ENCODE measurements around the gene STAP2.

STAP2 gene

DNA sequence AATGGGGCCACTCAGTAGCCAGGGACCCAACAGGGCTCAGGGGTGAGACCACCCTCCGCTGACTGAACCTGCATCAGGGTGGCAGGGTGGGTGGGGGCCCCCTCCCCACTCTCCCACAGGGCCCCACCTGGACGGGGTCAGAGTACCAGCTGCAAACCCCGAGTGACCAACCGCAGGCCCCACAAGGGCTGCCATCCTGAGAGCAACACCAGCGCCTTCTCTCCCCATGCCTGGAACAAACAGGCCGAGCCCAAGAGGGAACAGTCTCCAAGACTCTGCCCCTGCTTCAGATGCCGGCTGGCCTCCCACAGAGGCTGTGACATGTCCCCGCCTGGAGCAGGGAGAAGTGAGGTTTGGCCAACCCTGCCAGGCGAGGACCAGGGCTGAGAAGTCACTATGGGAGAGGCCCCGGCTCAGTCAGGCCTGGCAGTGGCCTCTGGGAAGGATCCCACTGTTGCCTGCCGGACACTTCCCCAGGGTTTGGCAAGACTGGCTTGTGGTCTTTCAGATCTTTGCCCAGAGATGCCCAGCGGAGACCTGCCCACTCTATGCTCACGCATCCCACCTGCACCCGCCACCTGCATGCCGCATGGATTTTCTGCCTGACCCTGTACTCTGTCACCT is 31.9 kb upstream of the STAP2 start:
- no peak for DNase-seq

DNA sequence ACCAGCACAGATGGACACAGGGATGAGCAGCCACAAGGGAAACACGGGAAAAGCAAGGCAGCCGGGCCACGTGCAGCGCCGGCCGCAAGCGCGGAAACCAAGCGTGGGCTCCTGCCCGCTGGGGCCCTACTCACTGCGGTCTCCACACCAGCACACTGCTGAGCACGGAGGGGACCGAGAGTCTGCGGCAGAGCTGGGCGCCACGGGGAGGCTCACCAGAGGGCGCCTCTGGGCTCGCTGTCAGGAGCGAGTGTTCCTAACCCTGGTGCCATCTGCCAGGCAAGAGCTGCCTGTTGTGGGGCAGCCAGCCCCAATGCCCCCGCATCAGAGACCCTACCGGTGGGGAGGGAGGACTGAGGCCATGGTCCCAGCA is 31.2 kb upstream of the STAP2 start:
- no peak for DNase-seq

DNA sequence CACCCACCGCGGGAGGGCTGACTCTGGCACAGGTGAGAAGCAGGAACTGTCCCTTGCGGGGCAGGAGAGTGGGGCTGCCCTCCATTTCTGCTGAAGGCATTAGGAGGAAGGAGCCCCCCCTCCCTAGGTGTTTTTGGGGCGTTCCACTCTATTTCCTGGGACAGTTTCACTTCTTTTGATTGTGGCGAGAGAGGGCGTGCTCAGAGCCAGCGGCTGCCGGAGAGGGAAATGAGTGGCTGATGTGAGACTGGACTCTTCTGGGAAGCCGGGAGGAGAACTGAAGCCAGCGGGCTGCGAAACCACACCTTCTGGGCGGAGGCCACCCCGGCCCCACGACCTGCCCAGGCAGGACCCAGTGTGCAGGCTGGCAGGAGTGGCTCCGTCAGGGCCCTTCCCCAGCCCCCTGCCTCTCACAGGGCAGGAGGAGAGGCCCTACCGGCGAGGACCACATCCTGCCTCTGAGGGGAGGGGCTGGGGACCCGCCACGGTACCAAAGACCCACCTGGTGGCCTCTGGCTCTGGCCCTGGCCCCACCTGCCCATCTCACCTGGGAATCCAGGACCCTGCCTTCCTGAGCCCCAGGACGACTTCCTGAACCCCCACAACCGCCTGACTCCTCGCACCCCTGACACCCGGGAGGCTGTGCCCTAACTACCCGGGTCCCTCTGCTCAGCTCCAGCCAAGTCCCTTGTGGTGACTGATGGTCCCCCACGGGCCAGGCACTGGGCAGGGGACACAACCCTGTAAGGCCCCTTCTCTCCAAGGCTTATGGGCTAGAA is 30.7 kb upstream of the STAP2 start:
- DNase-seq, result no peak

DNA sequence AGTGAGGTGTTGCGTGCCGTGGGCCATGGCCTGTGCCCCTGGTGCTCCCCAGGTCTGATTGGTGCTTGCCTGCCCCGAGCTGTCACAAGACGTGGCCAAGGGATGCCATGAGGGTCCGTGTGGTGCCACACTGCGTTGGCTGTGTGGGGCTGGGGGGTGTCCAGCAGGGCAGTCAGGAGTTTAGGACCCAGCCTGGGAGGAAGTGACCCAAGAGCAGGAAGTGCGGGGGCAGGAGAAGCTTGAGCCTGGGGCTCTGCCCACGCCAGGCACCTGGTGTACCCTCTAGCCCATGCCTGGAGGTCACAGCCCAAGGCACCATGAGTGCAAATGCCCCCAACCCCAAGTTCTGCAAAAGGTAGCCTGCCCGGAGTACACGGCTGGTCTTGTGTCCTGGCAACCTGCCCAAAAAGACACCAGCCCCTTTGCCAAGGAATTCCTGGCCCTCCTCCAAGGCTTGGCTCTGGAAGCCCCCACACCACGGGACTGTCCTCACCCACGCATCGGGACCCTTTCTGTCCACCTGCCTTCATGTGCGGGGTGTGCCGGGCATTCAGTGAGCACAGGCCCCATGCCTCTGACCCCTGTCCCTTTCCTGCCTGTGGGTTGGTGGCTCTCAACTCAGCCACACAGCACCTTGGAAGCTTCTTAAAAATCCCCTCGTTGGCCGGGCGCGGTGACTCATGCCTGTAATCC is 29.6 kb upstream of the STAP2 start:
- no peak for DNase-seq

DNA sequence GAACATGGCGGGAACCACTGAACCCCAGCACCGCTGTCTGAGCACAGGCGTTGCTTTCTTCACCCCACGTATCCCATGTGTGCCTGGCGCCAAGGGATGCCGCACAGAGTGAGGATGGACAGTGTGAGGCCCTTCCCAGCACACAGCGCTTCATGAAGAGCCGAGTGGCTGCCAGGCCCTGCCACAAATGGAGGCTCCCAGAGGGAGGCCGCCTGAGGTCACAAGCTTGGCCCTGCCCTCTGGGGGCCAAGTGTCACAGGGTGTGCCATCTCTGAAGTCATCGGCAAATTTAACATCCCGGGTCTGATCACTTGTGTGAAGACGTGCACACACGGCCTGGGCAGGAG is 29.1 kb upstream of the STAP2 start:
- DNase-seq, result no peak

DNA sequence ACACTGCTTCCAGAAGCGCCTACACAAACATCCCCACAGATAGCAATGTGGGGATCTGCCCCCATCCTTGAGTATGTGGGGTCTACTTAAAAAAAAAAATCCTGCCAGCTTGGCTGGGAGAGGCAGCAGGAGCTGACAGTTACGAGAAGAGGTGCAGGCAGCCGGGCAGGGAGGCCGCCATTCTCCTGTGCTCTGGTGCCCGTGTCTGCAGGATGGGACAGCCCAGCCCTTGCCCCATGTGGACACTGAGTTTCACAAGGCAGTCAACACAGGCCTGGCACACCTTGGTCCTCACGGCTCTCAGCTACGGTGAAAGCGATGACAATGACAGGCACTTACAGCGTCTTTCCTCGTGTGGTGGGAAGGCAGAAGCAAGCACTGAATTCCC is 28.7 kb upstream of the STAP2 start:
- no peak for DNase-seq

DNA sequence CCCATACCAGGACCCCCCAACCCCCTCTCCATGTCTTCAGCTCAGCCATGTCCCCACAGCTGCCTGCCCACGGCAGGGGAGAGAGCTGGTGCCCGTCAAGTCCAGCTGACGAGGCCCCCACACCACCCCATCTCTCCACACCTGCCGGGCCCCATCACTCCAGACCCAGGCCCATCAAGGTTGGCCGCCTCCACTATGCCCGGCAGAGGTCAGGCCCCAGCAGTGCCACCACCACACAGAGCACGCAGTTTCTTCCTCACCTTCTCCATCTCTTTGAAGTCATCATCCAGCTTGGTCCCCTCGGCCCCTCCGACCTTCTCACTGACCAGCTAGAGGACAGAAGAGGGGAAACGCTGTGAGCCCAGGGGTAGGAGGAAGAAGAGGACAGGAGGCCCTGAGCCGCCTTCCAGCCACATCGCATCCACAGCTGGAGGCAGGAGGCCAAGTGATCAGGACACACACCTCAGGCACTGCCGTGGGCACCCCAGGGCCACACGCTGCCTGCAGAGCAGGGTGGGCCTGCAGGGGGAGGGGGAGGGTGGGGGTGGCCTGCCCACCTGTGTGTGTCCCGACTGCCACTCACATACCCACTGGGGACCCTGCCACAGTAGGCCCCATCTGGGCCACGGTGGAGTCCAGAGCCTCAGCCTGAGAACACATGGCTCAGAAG is 28.2 kb upstream of the STAP2 start:
- DNase-seq, result no peak

DNA sequence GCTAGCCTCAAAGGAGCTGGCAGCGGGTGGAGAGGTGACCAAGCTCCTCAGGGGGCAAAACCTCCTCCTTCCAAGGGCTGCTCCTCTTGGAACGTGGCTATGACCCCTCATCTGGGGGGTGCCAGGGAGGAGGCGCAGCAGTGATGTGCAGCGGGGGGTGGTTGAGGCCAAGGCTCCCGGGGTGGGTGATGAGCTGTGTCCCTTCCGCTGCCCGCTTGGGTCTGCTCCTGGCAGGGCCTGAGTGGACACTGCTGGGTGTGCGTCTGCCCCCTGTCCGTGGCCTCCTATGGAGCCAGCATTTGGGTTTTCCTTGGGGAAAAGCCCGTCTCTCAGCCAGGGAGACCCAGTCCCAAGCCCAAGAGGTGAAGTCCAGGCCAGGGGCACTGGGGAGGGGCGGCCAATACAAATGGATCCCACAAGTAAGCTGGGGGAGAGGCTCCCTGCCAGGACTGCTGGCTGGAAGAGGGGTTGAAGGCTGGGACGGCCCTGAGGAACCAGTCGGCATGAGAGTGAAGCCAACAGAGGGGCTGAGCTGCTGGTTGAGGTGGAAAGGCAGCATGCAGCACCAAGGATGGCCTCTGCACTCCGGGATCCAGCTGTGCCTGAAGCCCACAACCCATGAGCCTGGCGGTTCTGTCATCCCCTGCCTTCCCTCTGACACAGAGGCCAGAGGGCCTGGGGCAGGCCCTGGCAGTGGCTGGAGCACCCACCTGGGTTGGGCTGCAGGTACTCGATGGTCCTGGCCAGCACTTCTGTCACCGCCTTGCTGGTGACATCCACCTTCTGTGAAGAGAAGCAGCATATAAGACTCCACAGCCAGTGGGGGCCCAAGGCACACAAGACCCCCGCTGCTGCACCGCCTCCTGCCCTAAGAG is 27.4 kb upstream of the STAP2 start:
- DNase-seq, result no peak

DNA sequence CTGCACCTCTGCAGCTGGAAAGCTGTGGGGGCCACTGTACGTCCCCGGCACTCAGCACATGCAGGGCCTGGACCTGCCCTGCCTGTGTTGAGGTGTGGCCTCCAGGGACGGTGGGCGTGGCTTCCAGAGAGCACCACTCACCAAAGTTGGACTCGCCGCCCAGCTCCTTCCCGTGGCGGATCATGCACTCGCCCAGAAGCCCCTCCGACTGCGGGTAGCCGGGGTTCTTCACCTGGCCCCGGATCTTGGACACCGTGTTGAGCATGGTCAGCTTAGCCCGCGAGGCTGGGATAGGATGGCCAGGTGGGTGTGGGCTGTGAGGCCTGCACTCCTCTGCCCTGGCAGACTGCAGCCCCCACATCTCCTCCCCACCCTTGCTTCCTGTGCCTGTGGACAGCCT is 26.7 kb upstream of the STAP2 start:
- DNase-seq, result no peak

DNA sequence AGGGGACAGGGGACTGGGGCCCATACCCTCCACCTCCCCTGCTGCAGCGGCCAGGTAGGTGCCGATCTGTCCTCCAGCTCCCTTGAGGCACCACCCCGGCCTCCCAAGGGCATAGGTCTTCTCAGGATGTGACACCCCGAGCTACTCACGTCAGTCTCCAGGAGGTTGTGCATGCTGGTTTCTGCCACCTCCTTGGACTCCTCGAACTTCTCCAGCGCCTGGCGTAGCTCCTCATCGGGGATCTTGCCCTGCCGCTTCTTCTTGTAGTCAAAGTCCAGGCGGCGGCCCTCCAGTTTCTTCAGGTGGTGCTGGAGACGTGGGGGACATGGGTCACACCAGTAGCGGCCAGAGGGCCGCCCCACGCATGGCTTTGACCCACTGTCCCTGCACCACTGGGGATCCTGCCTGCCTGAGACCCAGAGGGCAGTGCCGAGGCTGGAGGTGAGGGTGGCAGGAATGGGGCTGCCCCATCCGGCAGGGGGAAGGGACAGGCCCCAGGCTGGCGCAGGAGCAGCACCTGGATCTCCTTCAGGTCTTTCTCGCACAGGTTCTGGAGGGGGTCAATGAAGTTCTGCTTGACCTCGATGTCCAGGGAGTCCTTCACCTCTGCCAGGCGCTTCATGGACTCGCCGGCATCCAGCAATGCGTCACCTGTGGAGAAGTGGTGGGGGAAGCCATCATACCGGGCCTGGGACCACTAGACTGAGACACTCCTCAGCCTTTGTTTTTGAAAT is 25.1 kb upstream of the STAP2 start:
- no peak for DNase-seq

DNA sequence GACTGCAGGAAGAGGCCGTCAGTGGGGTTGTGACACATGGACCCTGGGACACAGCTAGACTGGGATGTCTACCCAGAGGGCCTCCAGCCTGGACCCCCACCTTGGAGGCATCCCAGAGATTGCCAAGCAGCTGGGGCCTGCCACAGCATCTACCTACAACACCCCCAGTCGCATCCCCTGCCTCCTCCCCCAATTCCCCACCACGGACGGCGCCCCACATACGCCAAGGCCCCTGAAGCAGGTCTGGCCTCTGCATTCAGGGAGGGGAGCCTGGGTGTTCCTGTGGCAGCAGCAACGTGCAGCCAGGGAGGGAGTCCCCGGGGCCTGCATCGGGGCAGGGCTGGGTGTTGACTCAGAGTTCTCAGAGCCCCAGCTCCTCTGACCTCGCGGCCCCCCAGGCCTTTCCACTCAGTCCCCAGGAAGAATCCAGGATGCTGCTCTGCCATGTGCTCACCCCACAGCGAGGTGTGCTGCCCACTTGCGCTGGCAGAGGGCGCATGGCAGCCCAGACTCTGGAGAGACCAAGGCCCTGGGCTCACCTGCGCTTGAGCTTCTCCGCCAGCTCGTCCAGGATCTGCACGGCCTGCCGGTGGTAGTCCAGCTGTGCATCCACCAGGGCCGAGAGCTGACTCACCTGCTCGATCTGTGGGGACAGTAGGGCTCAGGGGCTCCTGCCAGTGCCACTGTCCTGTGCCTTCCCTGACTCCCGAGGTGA is 24.4 kb upstream of the STAP2 start:
- no peak for DNase-seq

DNA sequence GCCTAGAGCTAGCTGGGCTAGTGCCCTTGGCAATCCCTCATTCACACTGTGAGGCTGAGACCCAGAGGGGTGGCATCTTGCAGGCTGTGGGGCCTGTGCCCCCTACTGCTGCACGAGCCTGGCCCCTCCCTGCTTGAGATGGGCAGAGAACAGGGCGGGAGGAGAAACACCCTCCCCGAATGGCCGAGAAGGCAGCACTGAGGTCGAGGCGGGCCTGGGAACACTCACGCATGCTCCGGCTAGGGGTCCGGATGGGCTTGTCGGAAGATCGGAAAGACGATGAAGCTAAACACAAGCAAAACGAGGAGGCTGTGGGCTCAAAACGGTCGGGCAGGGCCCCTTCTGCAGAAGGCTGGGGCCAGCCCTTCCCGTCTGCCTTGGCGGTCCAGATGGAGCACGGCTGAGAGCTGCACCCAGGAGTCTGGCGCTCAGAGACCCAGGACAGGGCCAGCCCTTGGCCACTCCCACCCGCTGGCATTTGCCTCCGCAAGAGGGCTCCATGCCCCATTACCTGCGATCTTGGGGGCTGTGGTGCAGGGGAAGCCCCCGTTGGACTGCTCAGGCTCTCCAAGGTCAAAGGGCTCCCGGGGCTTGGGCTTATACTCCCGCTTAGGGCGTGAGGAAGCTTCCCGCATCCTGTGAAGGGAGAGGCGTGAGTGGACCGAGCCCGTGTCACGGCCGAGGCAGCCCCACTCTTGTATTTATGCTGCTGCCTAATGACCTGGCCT is 23.6 kb upstream of the STAP2 start:
- no peak for DNase-seq

DNA sequence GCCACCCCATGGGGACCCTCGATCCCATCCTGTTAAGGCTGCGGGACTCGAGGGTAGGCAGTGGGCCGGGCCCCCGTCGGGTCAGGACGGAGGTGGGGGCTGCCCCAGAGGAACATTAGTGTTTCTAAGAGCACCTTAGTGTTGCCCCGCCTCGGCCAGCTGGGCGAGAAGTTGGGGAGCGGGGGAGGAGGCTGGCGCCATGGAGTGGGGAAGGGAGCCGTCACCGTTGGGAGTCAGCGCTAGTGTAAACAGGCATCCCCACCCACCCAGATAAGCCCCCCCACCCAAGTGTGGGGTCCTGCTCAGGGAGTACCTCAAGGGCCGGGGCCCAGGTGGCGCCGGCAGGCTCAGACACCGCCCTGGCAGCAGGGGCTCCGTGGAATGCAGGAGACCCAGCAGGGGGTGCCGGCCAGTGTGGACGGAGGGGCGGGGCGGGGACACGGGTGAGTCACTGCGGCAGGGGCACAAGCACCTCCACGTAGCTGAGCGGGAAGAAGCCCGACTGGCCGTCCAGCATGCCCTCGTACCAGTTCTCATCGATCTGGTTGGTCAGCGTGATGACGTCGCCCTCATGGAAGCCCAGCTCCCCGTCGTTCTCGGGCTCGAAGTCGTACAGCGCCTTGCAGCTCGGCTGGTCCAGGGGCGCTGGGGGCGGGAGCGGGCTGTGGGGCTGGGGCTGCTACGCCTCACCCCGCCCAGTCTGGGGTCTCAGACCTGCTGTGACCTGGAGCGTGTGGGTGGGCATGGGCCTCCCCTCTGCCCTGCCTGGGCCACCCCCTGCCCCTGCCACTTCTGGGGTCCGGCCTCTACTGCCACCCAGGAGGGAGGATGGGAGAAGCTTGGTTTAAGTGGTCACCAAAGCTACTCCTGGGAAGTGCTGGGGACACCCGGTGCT is 22.8 kb upstream of the STAP2 start:
- no peak for DNase-seq

DNA sequence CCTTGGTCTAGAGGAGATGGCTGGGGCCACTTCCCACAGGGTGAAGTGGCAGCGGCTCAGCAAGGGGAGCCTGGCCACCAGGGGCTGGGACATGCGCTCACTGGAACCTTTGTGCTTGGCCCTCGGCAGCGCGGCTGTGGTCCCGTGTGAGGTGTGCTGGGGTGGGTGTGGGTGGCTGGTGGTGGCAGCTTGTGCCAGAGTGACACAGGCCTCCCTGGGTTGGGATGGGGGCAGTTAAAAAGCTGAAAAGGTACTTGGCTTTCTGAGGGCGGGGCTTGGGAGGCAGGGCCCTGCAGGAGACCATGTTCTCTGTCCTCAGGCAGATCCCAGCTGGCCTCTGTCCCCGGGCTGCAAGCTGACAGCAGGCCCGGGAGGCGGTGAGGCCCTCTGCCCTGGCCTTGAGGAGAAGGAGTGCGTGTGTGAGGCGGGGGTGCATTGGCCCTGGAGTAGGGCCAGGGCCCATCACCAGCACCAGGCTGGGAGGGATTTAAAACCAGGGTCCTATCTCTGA is 22.1 kb upstream of the STAP2 start:
- no peak for DNase-seq

DNA sequence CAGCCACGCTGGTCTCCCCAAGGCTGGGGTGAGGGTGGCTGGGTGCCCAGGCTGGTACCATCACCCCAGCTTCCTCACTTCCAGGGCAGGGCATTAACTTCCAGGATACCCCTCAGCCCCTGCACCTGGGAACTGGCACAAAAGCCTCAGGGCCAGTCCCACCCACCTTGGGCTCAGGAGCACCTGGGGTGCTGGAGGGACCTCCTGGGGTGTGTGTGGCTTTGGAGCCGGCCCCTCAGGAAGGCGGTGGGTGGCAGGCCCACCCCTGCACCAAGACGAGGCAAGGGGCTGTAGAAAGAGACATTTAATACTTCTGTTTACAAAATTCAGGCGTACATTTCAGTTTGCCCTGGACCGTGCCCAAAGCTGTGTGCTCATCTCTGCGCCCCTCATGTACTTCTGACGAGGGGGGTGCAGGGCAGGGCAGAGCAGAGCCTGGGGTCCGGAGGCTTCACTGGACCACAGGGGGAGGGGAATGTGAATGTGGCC is 21.5 kb upstream of the STAP2 start:
- no peak for DNase-seq

DNA sequence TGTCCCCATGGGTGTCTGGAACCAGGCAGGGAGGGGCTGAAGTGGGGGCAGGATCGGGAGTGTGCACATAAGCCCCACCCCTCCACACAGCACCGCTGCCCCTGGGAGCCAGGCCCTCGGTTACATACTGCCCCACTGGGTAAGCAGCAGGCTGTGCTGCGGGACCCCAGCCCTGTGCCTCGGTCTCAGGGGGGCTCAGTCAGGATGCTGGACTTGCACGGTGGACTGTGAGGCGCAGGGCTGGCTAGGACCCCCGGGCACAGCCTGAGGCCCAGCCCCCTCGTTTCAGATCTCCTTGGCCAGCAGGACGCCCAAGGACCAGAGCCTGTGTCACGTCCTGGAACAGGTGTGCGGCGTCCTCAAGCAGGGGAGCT is 21.0 kb upstream of the STAP2 start:
- DNase-seq, result no peak

DNA sequence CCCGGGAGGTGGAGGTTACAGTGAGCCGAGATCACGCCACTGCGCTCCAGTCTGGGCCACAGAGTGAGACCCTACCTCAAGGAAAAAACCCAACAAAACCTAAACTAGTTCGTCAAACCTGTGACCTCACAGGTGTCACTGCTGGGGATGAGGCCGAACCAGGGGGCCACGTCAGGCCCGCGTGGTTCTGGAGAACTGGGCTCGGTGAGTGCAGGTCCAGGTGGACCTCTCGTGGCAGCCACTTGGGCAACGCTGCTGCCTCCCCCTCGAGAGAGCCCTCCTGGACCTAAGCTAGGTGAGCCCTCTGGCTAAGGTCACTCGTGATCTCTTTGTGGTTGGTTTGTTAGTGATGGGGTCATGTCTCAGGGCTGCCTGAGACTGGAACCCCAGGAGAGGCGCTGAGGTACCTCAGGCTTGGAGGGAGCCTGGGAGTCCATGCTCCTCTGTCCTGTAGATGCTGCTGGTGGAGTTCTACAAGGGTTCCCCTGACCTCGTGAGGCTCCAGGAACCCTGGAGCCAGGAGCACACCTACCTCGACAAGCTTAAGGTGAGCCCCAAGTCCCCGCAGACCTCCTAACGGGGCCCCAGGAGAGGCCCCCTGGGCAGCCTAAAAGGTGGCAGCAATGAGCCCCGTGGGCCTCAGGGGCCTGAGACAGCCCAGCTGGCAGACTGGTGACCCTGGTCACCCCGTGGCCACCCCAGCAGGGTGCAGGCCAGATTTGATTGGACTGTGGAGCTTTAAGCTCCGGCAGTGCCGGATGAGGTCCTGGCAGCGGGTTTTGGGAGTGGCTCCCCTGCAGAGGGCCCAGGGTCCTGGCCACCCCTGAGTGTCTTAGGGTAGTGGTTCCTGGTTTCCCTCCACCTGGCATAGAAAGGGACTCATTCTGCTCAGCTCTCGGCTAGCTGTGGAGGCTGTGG is 20.3 kb upstream of the STAP2 start:
- DNase-seq, result no peak

DNA sequence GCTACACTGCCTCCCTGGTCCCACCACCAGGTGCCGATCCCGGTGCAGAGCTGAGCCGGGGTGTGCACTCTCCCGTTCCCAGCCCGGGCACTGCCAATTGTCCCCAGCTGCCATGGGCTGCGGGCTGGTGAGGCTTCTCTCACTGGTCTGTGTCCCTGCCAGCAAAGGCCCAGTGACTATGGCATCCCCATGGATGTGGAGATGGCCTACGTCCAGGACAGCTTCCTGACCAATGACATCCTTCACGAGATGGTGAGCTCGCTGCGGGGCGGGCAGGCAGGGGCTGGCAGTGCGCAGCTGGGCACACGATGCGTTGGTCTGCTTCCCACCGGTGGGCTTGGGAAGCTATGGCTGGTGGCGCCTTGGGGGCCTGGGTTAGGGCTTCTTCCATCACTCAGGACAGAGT is 19.3 kb upstream of the STAP2 start:
- DNase-seq, result no peak
